SK-N-SH (cell line): ENCODE results near the gene AFP. TPM values are rescaled to one million over a fixed set of nuclear protein-coding genes. Genes with fewer than 3 reads are reported as not detected.

Experiments
- CTCF ChIA-PET: fragments of 300-600, 350-600 bp; formaldehyde crosslinking; extraction: SDS; loops from one replicate; lab custom pipeline; 2021; lab: Yijun Ruan, JAX
- POLR2A ChIA-PET: fragments of 350-600 bp; sonication (Branson Sonifier 250); formaldehyde crosslinking; extraction: SDS; loops from one replicate; lab custom pipeline; 2020; ENCODE audit warnings: antibody characterized with exemption, inconsistent platforms; lab: Yijun Ruan, JAX
- DNase-seq: peaks from one replicate; pipeline ENCODE4 v3.0.0; 2012
- H2AFZ ChIP-seq: fragments of 200-600 bp; sonication (generic); 2 replicates; pipeline ENCODE4 v1.8.1; 2016; ENCODE audit warnings: antibody characterized with exemption, mild to moderate bottlenecking, low read depth
- H3F3A ChIP-seq: fragments of 200-600 bp; sonication (generic); replicated peaks from 2 replicates; pipeline ENCODE3; 2016; ENCODE audit warnings: antibody characterized with exemption, mild to moderate bottlenecking; ENCODE audit not compliant: insufficient read depth
- H3K27ac ChIP-seq, 2 experiments: fragments of 200-500 bp in 1 of 2; fragments of 200-600 bp in 1 of 2; sonication (Bioruptor generic) in 1 of 2; sonication (generic), shearing (Covaris generic) in 1 of 2; 2 replicates each; pipeline versions ENCODE4 v1.5.1 to v1.6.1; 2014 to 2016; ENCODE audit warnings: low read depth in 2 of 2, inconsistent platforms in 1 of 2, low read length in 1 of 2, mild to moderate bottlenecking in 1 of 2, mixed read lengths in 1 of 2
- H3K27me3 ChIP-seq: fragments of 200-600 bp; sonication (generic), shearing (Covaris generic); 2 replicates; pipeline ENCODE4 v1.6.1; 2016; ENCODE audit warnings: mixed run types; ENCODE audit not compliant: insufficient read depth
- H3K36me3 ChIP-seq, 2 experiments: fragments of 200-500 bp in 1 of 2; fragments of 200-600 bp in 1 of 2; sonication (Bioruptor generic) in 1 of 2; sonication (generic) in 1 of 2; replicated peaks in 1 of 2; 2 replicates each; pipeline versions ENCODE3 to v1.5.1; 2014 to 2016; ENCODE audit warnings: low read length in 1 of 2, mild to moderate bottlenecking in 1 of 2; ENCODE audit not compliant: insufficient read depth in 2 of 2, control insufficient read depth in 1 of 2
- H3K4me1 ChIP-seq, 2 experiments: fragments of 200-500 bp in 1 of 2; fragments of 200-600 bp in 1 of 2; sonication (Bioruptor generic) in 1 of 2; sonication (generic), shearing (Covaris generic) in 1 of 2; 2 replicates each; pipeline versions ENCODE4 v1.5.1 to v1.6.1; 2014 to 2016; ENCODE audit warnings: low read depth in 1 of 2, low read length in 1 of 2, mixed run types in 1 of 2; ENCODE audit not compliant: insufficient read depth in 2 of 2, control insufficient read depth in 1 of 2
- H3K4me2 ChIP-seq: fragments of 200-600 bp; sonication (generic), shearing (Covaris generic); 2 replicates; pipeline ENCODE4 v1.6.1; 2017; ENCODE audit warnings: mixed run types
- H3K4me3 ChIP-seq, 2 experiments: fragments of 200-500 bp in 1 of 2; fragments of 200-600 bp in 1 of 2; sonication (Bioruptor generic) in 1 of 2; sonication (generic), shearing (Covaris generic) in 1 of 2; 2 replicates each; pipeline versions ENCODE4 v1.5.1 to v1.8.1; 2014 to 2016; ENCODE audit warnings: low read depth in 2 of 2, inconsistent platforms in 1 of 2, low read length in 1 of 2, mild to moderate bottlenecking in 1 of 2, mixed read lengths in 1 of 2, moderate library complexity in 1 of 2
- H3K79me2 ChIP-seq: fragments of 200-600 bp; sonication (generic); 2 replicates; pipeline ENCODE4 v1.8.1; 2017; ENCODE audit warnings: mild to moderate bottlenecking; ENCODE audit not compliant: insufficient read depth
- H3K9ac ChIP-seq: fragments of 200-600 bp; sonication (generic); 2 replicates; pipeline ENCODE4 v1.6.1; 2017; ENCODE audit warnings: mixed run types
- H3K9me2 ChIP-seq: fragments of 200-600 bp; sonication (generic); 2 replicates; pipeline ENCODE4 v1.6.1; 2017; ENCODE audit warnings: mixed run types
- H3K9me3 ChIP-seq: fragments of 200-600 bp; sonication (generic); 2 replicates; pipeline ENCODE4 v1.6.1; 2017; ENCODE audit warnings: mixed run types, mild to moderate bottlenecking, moderate library complexity
- H4K20me1 ChIP-seq: fragments of 200-600 bp; sonication (generic); 2 replicates; pipeline ENCODE4 v1.6.1; 2017; ENCODE audit warnings: mild to moderate bottlenecking, mixed run types; ENCODE audit not compliant: insufficient read depth
- CHD2 ChIP-seq: fragments of 150-350 bp; IDR thresholded peaks from 2 replicates; pipeline ENCODE4 v1.6.1; 2018; ENCODE audit warnings: low read length; ENCODE audit not compliant: partially characterized antibody
- ELF1 ChIP-seq: IDR thresholded peaks from 2 replicates; pipeline ENCODE4 v1.4.0; 2012
- FOSL2 ChIP-seq: IDR thresholded peaks from 2 replicates; pipeline ENCODE4 v1.4.0; 2012; ENCODE audit warnings: low read depth, mild to moderate bottlenecking, moderate library complexity, borderline replicate concordance
- FOXJ3 ChIP-seq: sonication (generic); formaldehyde crosslinking; IDR thresholded peaks from 2 replicates; pipeline ENCODE4 v1.5.1; 2020; ENCODE audit warnings: mild to moderate bottlenecking, missing genetic modification reagents
- MXI1 ChIP-seq: IDR thresholded peaks from 2 replicates; pipeline ENCODE4 v1.6.1; 2012; ENCODE audit warnings: mild to moderate bottlenecking, low read depth, low read length, improper control_type of control experiment
- NRF1 ChIP-seq: IDR thresholded peaks from 2 replicates; pipeline ENCODE4 v1.6.1; 2012; ENCODE audit warnings: low read depth, mild to moderate bottlenecking, low read length
- RAD21 ChIP-seq: IDR thresholded peaks from 2 replicates; pipeline ENCODE4 v1.6.1; 2012; ENCODE audit warnings: mild to moderate bottlenecking, low read length
- RFX5 ChIP-seq: IDR thresholded peaks from 2 replicates; pipeline ENCODE4 v1.6.1; 2012; ENCODE audit warnings: mild to moderate bottlenecking, improper control_type of control experiment, low read length
- RXRA ChIP-seq: IDR thresholded peaks from 2 replicates; pipeline ENCODE4 v1.4.0; 2012; ENCODE audit warnings: low read depth, mild to moderate bottlenecking, borderline replicate concordance
- SIN3A ChIP-seq: IDR thresholded peaks from 2 replicates; pipeline ENCODE4 v1.6.1; 2012; ENCODE audit warnings: low read depth, mild to moderate bottlenecking, low read length, moderate library complexity, borderline replicate concordance
- TAF1 ChIP-seq: IDR thresholded peaks from 2 replicates; pipeline ENCODE4 v1.6.1; 2012; ENCODE audit warnings: low read depth, mild to moderate bottlenecking, low read length, moderate library complexity, borderline replicate concordance
- TEAD4 ChIP-seq: IDR thresholded peaks from 2 replicates; pipeline ENCODE4 v1.4.0; 2012; ENCODE audit warnings: mild to moderate bottlenecking, borderline replicate concordance; ENCODE audit not compliant: insufficient read depth
- USF1 ChIP-seq: IDR thresholded peaks from 2 replicates; pipeline ENCODE4 v1.4.0; 2012; ENCODE audit warnings: low read depth, borderline replicate concordance
- USF2 ChIP-seq: fragments of 150-350 bp; IDR thresholded peaks from 2 replicates; pipeline ENCODE4 v1.6.1; 2017; ENCODE audit warnings: antibody characterized with exemption, low read length, low read depth, borderline replicate concordance
- ZBTB33 ChIP-seq: IDR thresholded peaks from 2 replicates; pipeline ENCODE4 v1.4.0; 2012; ENCODE audit warnings: low read depth, borderline replicate concordance
- WGBS: methylation state at CpG from one replicate; pipeline ENCODE4 v1.1.6; 2017; ENCODE audit warnings: low lambda C conversion rate; 5-methylcytosine and 5-hydroxymethylcytosine counted together
- polyA plus RNA-seq, 3 experiments: library from polyadenylated mRNA; depleted of rRNA; stranded (reverse); fragments of >200 nt; gene quantifications; 2 replicates each; pipeline ENCODE4 v1.2.3, GENCODE V29; 2012
- TF ChIP-seq, protein P1 (sequence below): IDR thresholded peaks from 2 replicates; pipeline ENCODE4 v1.6.1; 2012; ENCODE audit warnings: mild to moderate bottlenecking, low read depth, low read length, moderate library complexity
- TF ChIP-seq, protein P2 (sequence below): fragments of 150-350 bp; IDR thresholded peaks from 2 replicates; pipeline ENCODE4 v1.6.1; 2016; ENCODE audit warnings: mild to moderate bottlenecking, low read depth, low read length

AFP gene
- polyA plus RNA-seq, 1 of the 3 experiments (the other 2 are of a cell fraction): 0.28 TPM

GRCh38 chr4:73438582-73439215, 2.7 kb downstream of the AFP start:
- Histone ChIP-seq H3K4me3 (no peak overlapping the region), H3K9ac (no peak overlapping the region), H3K79me2 (no peaks in the 10 kb centered on the region), H3K9me3 (no peaks in the 10 kb centered on the region), H3K9me2 (no peaks in the 10 kb centered on the region), H3K27me3 (peaks cover 15% of the 10 kb centered on the region; the same call in 1 of the 2 replicates), H3K4me1 (no peaks in the 10 kb centered on the region), H3K27ac (no peak overlapping the region), H2AFZ (no peak overlapping the region), H3F3A (no peaks in the 10 kb centered on the region), H3K36me3 (no peaks in the 10 kb centered on the region), H3K4me2 (no peak overlapping the region), H4K20me1 (no peaks in the 10 kb centered on the region)
- ChIA-PET CTCF (interaction anchor here (1.0 to 1.8 kb wide), 3 partner anchors 8 to 98 kb away, joined by 3 to 9 read pairs (median 4); no protein-coding TSS in a partner anchor), POLR2A (no interaction called here)
- DNase-seq: no peak
- WGBS: 4% methylated on average over 2 of the region's 2 CpGs
- TF ChIP-seq TAF1 (no peak), ELF1 (no peak), TEAD4 (no peak), USF1 (no peak)

DNA sequence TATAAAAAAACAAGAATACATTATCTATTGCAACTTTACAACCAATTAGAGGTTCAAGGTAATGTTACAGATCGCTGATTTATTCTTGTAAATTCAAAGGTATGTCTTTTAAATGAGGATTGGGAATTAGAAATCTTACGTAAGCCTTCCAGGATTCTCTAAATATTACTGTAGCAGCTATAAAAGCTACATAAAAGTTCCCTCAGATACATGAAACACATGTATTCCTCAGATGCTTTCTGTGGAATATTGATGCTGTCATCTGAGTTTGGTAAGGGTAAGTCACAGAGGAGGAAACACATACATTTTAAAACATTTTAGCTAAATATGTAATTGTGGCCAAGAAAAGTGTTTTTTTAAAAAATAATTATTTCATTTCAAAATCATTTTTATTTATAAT, 3.4 kb downstream of the AFP start:
- CTCF ChIA-PET: no interaction called here
- no peak overlapping the region for H3K4me2 ChIP-seq
- H3K4me3 ChIP-seq: no peak overlapping the region
- no peaks in the 10 kb centered on the region for H3K4me1 ChIP-seq
- peaks cover 15% of the 10 kb centered on the region; the same call in 1 of the 2 replicates for H3K27me3 ChIP-seq
- no peak overlapping the region for H2AFZ ChIP-seq
- 3% methylated on average over 2 of the region's 2 CpGs for WGBS
- POLR2A ChIA-PET: no interaction called here
- H3K9ac ChIP-seq: no peak overlapping the region
- no peaks in the 10 kb centered on the region for H3K36me3 ChIP-seq
- no peaks in the 10 kb centered on the region for H3F3A ChIP-seq
- no peaks in the 10 kb centered on the region for H4K20me1 ChIP-seq
- no peaks in the 10 kb centered on the region for H3K79me2 ChIP-seq
- no peaks in the 10 kb centered on the region for H3K9me3 ChIP-seq
- H3K27ac ChIP-seq: no peak overlapping the region
- no peaks in the 10 kb centered on the region for H3K9me2 ChIP-seq
- DNase-seq: no peak
- TF ChIP-seq, protein P1, sequence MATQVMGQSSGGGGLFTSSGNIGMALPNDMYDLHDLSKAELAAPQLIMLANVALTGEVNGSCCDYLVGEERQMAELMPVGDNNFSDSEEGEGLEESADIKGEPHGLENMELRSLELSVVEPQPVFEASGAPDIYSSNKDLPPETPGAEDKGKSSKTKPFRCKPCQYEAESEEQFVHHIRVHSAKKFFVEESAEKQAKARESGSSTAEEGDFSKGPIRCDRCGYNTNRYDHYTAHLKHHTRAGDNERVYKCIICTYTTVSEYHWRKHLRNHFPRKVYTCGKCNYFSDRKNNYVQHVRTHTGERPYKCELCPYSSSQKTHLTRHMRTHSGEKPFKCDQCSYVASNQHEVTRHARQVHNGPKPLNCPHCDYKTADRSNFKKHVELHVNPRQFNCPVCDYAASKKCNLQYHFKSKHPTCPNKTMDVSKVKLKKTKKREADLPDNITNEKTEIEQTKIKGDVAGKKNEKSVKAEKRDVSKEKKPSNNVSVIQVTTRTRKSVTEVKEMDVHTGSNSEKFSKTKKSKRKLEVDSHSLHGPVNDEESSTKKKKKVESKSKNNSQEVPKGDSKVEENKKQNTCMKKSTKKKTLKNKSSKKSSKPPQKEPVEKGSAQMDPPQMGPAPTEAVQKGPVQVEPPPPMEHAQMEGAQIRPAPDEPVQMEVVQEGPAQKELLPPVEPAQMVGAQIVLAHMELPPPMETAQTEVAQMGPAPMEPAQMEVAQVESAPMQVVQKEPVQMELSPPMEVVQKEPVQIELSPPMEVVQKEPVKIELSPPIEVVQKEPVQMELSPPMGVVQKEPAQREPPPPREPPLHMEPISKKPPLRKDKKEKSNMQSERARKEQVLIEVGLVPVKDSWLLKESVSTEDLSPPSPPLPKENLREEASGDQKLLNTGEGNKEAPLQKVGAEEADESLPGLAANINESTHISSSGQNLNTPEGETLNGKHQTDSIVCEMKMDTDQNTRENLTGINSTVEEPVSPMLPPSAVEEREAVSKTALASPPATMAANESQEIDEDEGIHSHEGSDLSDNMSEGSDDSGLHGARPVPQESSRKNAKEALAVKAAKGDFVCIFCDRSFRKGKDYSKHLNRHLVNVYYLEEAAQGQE: no peak
- TF ChIP-seq RAD21 (no peak), FOSL2 (no peak), CHD2 (no peak), ZBTB33 (no peak), SIN3A (no peak), MXI1 (no peak), RFX5 (no peak), USF2 (no peak), NRF1 (no peak), FOXJ3 (no peak), USF1 (no peak), RXRA (no peak)
- TF ChIP-seq, protein P2, sequence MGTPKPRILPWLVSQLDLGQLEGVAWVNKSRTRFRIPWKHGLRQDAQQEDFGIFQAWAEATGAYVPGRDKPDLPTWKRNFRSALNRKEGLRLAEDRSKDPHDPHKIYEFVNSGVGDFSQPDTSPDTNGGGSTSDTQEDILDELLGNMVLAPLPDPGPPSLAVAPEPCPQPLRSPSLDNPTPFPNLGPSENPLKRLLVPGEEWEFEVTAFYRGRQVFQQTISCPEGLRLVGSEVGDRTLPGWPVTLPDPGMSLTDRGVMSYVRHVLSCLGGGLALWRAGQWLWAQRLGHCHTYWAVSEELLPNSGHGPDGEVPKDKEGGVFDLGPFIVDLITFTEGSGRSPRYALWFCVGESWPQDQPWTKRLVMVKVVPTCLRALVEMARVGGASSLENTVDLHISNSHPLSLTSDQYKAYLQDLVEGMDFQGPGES: no peak
